Middle frontal gyrus (tissue), 1 donor: ENCODE measurements around the gene TBCCD1.

ENCODE experiments used
- DNase-seq: peaks from one replicate; pipeline ENCODE4 v3.0.0-alpha.2; 2015; ENCODE audit warnings: low spot score; ENCODE audit errors: extremely low spot score

The TBCCD1 gene, protein sequence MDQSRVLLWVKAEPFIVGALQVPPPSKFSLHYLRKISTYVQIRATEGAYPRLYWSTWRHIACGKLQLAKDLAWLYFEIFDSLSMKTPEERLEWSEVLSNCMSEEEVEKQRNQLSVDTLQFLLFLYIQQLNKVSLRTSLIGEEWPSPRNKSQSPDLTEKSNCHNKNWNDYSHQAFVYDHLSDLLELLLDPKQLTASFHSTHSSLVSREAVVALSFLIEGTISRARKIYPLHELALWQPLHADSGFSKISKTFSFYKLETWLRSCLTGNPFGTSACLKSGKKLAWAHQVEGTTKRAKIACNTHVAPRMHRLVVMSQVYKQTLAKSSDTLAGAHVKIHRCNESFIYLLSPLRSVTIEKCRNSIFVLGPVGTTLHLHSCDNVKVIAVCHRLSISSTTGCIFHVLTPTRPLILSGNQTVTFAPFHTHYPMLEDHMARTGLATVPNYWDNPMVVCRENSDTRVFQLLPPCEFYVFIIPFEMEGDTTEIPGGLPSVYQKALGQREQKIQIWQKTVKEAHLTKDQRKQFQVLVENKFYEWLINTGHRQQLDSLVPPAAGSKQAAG

DNA sequence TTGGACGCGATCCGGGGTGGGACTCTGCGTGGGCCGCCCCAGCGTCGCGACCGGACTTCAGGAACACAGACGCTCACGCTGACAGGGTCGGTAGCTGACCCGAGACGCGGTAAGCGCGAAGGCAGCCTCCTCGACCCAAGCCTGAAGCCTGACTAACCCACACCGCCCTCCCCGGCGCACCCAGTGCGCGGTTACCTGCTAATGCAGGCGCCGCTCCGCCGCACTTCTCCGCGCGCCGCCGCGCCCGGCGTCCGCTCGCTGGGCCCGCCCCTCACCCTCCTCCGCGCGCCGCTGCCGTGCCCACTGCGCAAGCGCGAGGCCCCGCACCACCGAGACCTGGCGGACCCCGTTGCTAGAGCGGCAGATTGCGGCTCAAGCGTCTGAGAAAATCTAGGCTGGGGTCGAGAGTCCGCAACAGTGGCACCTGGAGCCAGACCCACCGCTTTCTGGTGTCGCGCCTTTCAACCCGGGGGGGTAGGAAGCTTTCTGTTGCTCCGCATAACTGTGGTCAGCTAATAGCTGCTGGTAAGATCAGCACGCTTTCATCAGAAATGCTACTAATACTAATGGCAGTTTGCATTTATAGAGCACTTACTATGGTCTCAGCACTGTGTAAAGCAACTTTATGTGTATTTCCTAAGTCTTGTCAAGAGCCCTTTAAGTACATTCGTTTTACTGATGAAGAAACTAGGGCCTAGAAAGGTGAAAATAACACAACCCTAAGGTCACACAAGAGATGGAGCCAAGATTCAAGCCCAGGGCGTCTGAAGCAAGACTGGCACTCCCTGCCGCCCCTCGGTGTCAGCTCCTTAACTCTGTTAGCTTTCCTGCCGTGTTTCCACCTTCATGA, at the start of gene TBCCD1:
Gene TBCCD1, minus strand, starts transcription at position 268 of the 850 bp plus-strand sequence. CDS start 3,010 bp downstream, outside the sequence.
- DNase-seq = peak; percentile 77

DNA sequence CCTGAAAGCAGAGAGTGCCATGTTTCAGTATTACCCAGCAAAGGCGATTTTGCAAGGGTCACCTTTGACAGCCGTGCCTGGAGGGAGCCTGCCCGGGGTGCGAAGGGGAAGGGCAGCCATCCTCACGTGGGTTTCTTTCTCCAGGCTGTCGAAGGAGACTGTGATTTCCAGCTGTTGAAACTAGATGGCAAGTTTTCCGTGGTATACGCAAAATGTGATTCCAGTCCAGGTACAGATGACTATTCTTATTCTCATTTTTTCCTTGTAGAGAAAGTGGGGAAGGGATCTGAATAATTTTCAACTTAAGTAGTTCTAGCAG, 49.1 kb upstream of the TBCCD1 start:
- DNase-seq = no peak

DNA sequence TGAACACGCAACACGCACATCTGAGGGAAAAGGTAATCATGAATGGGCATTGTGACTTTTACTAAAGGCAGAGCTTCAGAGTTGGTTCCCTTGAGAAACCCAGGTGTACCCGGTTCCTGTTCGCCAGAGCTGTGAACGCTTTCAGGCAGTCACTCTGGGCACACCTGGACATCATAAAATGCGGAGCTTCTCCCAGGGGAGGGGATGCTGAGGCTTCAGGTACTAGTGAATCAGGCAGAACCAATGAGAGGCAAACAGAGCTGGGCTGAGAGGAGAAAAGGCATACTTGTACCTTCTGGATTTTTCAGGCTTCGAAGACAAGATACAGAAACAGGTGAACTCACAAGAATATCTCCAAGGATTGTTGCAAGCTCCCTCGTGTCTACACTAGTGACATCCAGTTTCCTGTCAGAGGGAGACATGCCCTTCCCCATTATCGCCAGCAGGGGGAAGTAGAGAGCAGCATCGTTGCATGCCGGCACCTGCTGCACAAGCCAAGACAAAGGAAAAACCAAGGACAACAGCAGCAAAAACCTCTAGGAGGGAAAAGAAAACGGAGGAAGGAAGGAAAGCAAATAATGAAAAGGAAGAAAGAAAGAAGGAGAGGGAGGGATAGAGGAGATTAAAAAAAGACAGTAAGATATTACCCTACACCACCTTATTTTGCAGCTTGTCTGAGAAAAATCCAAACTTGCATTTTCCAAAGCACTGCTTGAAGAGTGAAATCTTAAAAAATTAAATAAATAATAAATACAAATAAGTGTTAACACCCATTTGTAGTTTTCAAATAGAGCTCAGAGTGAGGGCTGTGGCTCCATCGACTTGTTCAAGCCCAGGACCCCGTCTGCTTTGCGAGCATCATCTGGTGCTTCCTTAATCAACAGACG, 47.7 kb upstream of the TBCCD1 start:
- peak; percentile 76 for DNase-seq

DNA sequence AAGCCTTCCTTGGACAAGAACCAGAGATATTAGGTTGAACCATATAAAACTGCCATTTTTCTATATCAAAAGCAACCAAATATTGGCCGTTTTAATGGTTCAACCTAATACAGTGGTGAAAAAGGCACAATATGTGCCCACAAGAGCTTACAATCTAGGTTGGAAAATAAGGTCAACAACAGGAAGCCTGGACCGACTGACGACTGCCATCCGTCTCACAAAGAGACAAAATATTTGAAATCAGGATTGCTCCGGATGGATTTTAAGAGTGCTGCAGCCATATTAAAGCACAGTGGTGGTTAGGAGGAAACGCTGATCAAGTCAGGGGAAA, 47.1 kb upstream of the TBCCD1 start:
- DNase-seq = no peak

DNA sequence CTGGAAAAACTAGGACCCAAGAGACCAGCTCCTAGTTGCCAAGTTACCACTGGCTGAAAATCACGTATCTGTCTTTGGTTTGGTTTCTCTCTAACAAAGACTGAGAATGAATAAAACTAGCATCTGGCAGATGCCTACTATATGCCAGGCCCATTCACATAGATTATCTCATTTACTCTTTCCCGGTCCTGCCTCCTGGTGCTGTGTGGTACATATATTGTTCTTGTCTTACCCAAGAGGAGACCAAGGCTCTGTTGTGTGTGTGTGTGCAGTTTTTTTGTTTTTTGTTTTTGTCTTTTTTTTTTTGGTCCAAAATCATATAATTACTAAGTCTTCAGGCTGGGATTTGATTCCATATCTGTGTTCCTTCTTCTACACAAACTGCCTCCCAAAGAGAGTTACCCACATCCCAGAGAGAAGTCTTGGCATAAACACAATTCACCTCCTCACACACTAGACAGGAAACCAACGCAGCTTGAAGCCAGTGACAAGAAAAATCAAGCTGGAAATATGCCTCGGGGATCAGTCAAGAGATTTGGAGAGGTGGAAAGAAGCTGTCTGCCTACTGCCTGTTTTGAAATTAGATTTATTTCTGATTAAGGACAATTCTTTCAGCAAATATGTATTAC, 46.6 kb upstream of the TBCCD1 start:
- DNase-seq = no peak

DNA sequence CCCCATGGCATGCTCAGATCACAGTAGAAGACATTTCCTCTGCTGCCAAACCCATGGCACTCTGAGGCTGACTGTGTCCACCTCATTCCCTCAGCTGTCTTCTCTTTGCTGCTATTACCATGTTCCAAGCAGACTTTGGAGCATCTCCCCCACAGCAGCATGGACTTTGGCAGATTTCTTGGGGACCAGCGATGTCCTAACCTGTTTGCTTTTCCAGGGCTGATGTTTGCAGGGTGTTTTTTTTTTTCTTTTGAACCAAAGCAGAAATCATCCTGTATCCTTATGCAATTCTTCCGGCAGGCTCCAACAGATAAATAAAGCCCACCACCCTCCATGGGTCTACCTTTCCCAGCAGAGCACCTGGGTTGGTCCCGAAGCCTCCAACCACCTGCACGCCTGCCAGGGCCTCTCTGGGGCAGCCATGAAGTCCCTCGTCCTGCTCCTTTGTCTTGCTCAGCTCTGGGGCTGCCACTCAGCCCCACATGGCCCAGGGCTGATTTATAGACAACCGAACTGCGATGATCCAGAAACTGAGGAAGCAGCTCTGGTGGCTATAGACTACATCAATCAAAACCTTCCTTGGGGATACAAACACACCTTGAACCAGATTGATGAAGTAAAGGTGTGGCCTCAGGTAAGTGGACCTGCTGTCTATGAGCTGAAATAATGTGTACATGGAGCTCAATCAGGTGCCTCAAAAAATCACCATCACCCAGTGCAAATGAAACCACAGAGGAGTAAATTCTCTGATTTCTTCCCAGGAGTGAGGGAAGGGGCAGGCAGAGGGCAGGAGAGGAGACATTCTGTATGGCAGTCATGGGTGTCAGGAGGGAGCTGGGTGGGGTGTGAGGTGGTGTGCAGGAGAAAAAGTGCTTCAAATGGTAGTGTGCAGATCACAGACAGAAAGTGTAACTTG, 45.8 kb upstream of the TBCCD1 start, which contains the start of gene AHSG:
Gene AHSG, plus strand, starts transcription at position 340 of the 916 bp plus-strand sequence. Its CDS starts 82 bp downstream, at position 422.
- no peak for DNase-seq

DNA sequence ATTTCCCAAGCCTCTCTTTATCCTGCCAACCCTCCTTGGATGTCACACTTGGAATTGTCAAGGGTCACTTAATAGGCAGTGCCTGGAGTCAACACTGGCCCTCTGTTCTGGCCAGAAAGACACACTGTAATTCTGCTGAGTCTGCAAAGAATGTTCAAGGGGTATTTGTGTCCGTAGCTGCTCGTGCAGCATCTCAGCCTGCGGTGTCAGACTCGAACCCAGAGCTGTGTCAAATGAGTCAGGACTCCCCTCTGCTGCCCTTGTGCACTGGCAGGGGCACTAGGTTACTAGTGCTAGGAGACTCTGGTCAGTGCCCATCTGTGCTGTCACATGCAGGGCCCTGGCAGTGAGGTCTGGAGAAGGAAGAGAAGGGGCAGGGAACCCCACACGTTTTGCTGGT, 44.9 kb upstream of the TBCCD1 start:
- DNase-seq = no peak

DNA sequence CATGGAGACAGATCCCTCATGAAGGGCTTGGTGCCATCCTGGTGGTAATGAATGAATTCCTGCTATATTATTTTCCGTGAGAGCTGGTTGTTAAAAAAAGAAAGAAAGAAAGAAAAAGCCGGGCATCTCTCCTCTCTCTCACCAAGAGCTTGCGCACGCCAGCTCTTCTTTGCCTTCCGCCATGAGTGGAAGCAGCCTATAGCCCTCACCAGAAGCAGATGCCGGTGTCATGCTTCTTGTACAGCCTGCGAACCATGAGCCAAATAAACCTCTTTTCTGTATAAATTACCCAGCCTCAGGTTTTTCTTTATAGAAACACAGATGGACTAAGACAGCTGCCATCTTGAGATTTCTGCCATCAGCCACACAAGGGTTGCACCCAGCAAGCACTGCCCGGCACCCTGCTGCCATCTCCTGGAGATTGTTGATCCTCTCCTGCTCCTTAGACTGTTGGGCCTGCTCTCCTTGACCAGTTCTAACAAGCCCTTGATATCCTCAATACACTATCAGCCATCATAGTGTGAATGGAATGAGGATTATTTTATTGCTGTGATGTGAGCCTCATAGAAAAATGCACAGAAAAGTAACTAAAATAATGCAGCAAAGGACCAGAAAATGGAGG, 42.2 kb upstream of the TBCCD1 start:
- no peak for DNase-seq

DNA sequence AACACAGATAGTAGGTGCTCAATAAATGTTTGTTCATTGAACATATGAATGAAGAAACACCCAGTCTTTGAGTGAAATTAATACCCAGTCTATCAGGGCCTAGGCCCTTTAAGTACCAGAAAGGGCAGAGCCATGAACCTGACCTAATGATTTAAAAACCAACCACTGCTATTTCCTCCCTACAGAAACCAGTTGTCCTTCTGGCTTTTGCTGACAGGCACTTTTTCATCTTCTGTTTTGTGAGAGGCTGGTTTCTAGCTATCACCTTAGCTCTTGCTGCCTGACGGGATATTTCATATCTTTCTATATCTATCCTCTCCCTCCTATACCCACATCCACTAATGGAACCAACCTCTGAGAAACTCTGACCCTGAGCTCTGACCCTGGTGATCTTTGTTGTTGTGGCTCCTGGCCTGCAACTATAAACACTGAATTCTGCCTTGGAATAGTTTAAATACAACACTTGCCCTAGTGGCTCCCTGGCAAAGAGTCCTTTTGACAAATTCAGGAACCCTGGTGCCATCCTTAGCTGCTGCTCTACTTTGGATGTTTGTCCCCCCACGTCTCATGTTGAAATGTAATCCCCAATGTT, 41.6 kb upstream of the TBCCD1 start:
- no peak for DNase-seq

DNA sequence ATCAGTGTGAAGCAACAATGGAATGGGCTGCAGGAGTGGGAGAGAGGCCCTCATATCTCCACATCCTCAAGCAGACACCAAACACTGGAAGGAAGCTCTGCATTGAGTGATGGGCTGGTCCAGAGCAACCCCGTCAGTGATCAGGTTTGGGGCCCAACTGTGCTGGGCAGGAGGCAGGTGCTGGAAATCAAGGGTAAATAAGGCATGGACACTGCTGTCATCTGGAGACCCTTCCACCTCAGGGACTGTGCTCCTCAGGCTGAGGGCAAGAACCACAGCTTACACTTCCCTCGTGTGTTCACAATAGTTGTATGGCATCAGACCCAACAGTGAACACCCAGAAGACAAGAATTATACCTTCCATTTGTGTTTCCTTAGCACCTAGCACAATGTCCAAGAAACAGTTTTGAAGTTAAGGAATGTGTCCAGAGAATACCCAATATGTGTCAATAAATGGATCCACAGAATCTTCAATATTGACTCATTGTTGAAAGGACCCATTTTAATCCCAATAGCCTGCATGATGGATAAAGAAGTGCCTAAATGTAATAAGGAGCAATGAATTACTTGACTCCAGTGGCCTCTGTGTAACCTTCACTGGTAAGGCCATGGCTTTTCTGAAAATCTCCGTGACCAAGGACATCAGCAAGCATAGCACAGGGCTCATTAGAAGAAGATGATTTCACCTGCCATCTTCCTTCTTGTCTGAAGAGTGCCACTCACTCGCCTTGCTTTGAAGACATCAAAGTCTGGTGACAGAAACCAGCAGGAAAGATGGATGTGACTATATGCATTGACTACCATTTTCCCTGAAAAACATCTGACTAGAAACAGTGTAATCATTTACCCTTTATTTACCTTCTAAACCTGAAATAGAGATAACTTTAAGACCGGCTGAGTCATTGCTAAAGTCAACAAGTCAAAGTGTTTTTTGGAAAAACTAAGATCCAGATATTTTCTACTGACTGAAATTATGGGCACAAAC, 38.7 kb upstream of the TBCCD1 start:
- DNase-seq = no peak

DNA sequence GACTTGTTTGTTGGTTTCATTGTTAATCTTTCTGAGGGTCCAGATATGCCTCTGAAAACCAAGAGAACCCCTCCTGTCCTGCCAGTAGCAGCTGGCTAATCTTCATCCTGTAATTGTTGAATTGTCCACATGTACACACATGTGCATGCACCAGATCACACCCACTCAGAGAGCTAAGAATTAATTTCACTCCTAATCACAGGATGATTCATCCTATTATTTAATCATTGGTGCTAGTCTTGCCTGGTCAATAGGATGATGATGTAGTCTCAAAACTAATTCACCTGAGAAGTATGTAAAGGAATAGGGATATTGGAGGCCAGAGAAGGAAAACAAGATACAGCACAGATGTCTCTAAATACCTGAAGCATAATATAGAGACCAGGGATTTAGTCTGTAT, 37.9 kb upstream of the TBCCD1 start:
- DNase-seq = no peak

DNA sequence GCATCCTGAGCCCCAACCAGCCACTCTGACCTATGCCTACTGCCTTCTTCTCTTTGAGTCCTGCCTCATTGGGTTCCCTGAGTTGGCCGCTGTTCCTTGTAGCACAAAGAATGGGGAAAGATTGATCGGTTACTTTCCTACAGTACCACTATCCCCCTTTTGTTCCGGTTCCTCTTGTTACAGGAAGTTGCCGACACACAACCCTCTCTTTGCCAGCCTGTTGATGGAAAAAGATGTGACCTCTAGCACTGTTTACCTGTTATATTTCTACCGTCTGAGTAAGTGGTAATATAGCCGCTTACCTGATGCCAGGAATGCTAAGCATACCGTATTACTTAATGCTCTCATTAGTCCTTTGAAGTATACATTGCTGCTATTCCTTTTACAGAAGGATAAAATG, 36.0 kb upstream of the TBCCD1 start:
- DNase-seq = no peak

DNA sequence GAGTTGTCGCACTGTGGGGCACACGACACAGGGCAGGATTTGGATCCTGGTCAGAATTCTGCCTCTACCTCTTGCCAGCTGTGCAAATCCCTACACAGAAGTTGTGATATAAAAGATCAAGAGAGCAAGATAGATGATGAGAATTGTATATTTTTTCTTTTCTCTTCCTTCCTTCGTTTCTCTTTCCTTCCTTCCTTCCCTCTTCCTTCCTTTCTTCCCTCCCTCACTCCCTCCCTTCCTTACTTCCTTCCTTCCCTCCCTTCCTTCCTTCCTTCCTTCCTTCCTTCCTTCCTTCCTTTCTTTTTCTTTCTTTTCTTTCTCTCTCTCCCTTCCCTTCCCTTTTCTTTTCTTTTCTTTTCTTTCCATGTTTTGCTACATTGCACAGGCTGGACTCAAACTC, 33.8 kb upstream of the TBCCD1 start:
- DNase-seq = no peak

DNA sequence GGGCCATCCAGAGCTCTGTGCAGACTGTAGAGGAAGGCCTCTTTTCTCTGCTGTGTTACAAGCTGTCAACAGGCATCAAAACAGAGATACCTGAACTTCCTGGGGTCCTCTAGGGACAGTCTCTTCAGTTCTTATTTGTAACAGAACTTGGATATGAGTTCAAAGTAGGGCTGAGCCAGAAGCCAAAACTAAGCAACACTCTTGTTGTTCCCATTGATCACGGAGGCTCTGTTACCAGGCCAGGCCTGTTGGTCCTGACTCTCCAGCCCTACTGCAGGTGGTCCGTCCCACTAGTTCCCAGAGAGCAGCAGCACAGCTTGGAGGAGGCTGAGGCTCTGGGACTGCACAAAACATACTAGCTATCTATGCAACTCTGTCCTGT, 32.6 kb upstream of the TBCCD1 start:
- DNase-seq = no peak

DNA sequence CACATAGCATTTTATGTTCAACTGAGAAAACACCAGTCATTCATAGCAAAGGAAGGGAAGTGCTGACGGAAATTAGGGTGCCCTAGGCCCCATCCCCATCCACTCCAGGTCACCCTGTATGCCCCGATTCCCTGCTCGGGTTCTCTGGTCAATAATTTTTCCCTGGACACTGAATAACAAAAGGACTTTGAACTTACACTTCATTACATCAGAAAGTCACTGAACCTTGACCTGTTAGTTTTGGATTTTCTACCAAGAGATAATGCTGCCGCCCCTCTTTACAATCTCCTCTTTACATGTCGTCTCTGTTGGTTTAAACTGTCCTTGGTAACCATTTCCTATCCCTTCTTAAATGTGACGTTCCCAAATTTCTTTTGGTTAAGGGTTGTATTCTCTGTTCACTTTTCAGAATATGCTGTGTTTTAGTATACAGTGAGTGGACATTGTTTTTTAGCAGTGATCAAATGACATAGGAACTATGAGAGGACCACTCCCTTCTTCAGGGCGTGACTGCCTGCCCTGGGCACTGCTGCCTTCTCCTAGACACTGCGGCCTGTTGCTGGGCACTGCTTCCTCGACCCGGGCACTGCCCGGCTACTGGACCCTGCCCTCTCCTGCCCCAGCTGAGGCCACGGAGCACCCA, 32.1 kb upstream of the TBCCD1 start:
- no peak for DNase-seq

DNA sequence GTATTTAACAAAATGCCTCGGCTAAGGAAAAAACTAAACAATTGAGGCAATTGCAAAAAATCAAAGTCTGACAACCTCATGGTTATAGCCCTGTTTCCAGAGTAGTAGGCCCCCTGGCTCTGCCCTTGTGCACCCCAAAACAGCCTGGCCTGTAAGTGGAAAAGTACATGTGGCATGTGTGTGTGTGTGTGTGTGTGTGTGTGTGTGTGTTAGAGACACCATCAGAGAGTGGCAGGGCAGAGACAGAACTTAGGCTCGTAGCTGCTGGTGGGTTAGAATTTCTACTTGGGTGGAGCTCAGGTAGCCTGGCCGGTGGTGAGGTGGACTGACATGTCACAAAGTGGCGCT, 31.6 kb upstream of the TBCCD1 start:
- DNase-seq = no peak

DNA sequence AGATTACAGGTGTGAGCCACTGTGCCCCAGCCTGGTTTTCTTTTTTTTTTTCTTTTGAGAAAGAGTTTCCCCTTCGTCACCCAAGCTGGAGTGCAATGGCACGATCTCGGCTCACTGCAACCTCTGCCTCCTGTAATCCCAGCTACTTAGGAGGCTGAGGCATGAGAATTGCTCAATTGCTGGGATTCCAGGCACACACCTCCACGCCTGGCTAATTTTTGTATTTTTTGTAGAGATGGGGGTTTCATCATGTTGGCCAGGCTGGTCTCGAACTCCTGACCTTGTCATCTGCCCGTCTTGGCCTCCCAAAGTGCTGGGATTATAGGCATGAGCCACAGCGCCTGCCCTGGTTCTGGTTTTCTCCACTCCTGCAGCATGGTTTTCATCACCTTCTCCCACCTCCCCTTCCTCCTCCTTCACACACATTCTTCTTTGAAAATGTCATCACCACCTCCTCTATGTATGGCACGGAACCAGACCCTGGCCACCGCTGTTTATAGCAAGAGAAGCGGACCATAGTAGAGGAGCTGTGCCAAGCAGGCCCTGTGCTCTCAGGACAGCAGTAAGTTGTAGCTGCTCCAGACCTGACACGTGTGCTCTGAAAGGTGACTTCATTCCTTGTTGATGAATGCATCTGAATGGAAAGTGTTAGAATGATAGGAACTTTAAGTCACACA, 31.1 kb upstream of the TBCCD1 start:
- DNase-seq = no peak
